OCI-LY1 (cell line): ENCODE data around the gene GBP6.

ENCODE experiments used
- H2AFZ ChIP-seq: fragments of 200-600 bp; sonication (generic), shearing (Covaris generic); 2 replicates; pipeline ENCODE4 v1.6.0; 2014; ENCODE audit warnings: antibody characterized with exemption, mild to moderate bottlenecking, low read length
- H3F3A ChIP-seq: fragments of 200-600 bp; sonication (generic), shearing (Covaris generic); 2 replicates; pipeline ENCODE4 v1.6.0; 2014; ENCODE audit warnings: mild to moderate bottlenecking, antibody characterized with exemption, low read length, moderate library complexity; ENCODE audit not compliant: insufficient read depth
- H3K27ac ChIP-seq: fragments of 200-600 bp; sonication (generic); 2 replicates; pipeline ENCODE4 v1.5.1; 2014; ENCODE audit warnings: low read length, mixed run types, mild to moderate bottlenecking, low read depth; ENCODE audit not compliant: poor library complexity, severe bottlenecking
- H3K27me3 ChIP-seq: fragments of 200-600 bp; sonication (generic); 2 replicates; pipeline ENCODE4 v1.6.0; 2014; ENCODE audit warnings: antibody characterized with exemption, mild to moderate bottlenecking, low read length, moderate library complexity; ENCODE audit not compliant: insufficient read depth
- H3K36me3 ChIP-seq: fragments of 200-600 bp; sonication (generic); 2 replicates; pipeline ENCODE4 v1.6.1; 2014; ENCODE audit warnings: mild to moderate bottlenecking, antibody characterized with exemption, low read length, moderate library complexity, mixed read lengths; ENCODE audit not compliant: insufficient read depth
- H3K4me1 ChIP-seq: fragments of 200-600 bp; sonication (generic); 2 replicates; pipeline ENCODE4 v1.5.1; 2014; ENCODE audit warnings: mild to moderate bottlenecking, low read length, moderate library complexity; ENCODE audit not compliant: insufficient read depth, severe bottlenecking
- H3K4me2 ChIP-seq: fragments of 200-600 bp; sonication (generic), shearing (Covaris generic); 2 replicates; pipeline ENCODE4 v1.6.1; 2014; ENCODE audit warnings: low read length
- H3K4me3 ChIP-seq: fragments of 200-600 bp; sonication (generic); 2 replicates; pipeline ENCODE4 v1.5.1; 2014; ENCODE audit warnings: low read length, low read depth, mild to moderate bottlenecking, mixed read lengths; ENCODE audit not compliant: poor library complexity, severe bottlenecking
- H3K79me2 ChIP-seq: fragments of 200-600 bp; shearing (Covaris generic); 2 replicates; pipeline ENCODE4 v1.6.1; 2016; ENCODE audit warnings: mixed run types, low read length, mixed read lengths; ENCODE audit not compliant: insufficient read depth
- H3K9ac ChIP-seq: fragments of 200-600 bp; sonication (generic), shearing (Covaris generic); 2 replicates; pipeline ENCODE4 v1.6.1; 2014; ENCODE audit warnings: mild to moderate bottlenecking, low read length, mixed read lengths
- H3K9me2 ChIP-seq: fragments of 200-600 bp; sonication (generic), shearing (Covaris generic); 2 replicates; pipeline ENCODE4 v1.6.1; 2014; ENCODE audit warnings: low read depth, mild to moderate bottlenecking, low read length, mixed read lengths
- H3K9me3 ChIP-seq: fragments of 200-600 bp; shearing (Covaris generic); 2 replicates; pipeline ENCODE4 v1.6.1; 2014; ENCODE audit warnings: low read length, mixed read lengths
- H4K20me1 ChIP-seq: fragments of 200-600 bp; sonication (generic), shearing (Covaris generic); 2 replicates; pipeline ENCODE4 v1.6.0; 2016; ENCODE audit warnings: mild to moderate bottlenecking, low read length; ENCODE audit not compliant: insufficient read depth
- EZH2 ChIP-seq: fragments of 200-600 bp; sonication (generic), shearing (Covaris generic); IDR thresholded peaks from 2 replicates; pipeline ENCODE4 v1.8.0; 2017; ENCODE audit warnings: borderline replicate concordance, mixed run types, mild to moderate bottlenecking, antibody characterized with exemption, low read length, moderate library complexity, mixed read lengths
- TF ChIP-seq, protein P1 (sequence below): fragments of 200-600 bp; sonication (generic), shearing (Covaris generic); IDR thresholded peaks from 2 replicates; pipeline ENCODE4 v1.5.1; 2017; ENCODE audit warnings: mild to moderate bottlenecking, antibody characterized with exemption, low read length, moderate library complexity, mixed read lengths

GBP6 gene

DNA sequence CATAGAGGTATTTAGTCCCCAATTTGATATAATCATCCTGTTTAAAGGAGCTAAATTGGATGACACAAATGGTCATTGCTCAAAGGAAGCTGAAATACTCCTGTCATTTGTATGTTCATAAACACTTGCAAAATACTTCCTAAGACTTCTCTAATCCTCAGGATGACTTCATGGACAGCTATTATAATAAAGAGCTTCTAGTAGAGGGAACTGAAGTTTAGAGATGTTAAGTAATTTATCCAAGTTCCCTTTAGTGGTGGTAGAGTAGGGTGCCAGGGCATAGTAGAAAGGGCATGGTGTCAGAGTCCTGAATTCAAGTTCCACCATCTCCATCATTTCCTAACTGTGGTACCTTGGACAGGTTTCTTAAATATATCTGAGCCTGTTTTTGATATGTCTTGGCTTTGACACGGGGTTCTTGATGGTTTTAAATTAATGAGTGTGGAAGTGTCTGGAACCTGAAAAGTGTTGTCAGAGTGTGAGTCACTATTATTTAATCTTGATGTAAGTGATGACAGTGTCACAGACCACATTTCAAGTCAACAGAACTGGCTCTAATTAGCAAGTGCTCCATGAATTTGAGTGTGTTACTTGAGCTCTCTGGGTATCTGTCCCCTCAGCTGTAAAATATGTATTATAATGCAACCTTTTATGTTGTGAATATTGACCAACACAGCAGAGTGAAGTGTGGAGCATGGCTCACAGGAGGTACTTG, 12.1 kb upstream of the GBP6 start:
- Histone ChIP-seq H3K27ac (no peak overlapping the region), H4K20me1 (no peaks in the 10 kb centered on the region), H3K79me2 (no peaks in the 10 kb centered on the region), H3K9me2 (no peaks in the 10 kb centered on the region), H3K4me1 (no peaks in the 10 kb centered on the region), H3K9ac (no peak overlapping the region), H3F3A (no peaks in the 10 kb centered on the region), H2AFZ (no peak overlapping the region), H3K4me3 (no peak overlapping the region), H3K27me3 (no peaks in the 10 kb centered on the region), H3K4me2 (no peak overlapping the region), H3K36me3 (no peaks in the 10 kb centered on the region), H3K9me3 (no peaks in the 10 kb centered on the region)
- no peak for TF ChIP-seq EZH2
- TF ChIP-seq, protein P1, sequence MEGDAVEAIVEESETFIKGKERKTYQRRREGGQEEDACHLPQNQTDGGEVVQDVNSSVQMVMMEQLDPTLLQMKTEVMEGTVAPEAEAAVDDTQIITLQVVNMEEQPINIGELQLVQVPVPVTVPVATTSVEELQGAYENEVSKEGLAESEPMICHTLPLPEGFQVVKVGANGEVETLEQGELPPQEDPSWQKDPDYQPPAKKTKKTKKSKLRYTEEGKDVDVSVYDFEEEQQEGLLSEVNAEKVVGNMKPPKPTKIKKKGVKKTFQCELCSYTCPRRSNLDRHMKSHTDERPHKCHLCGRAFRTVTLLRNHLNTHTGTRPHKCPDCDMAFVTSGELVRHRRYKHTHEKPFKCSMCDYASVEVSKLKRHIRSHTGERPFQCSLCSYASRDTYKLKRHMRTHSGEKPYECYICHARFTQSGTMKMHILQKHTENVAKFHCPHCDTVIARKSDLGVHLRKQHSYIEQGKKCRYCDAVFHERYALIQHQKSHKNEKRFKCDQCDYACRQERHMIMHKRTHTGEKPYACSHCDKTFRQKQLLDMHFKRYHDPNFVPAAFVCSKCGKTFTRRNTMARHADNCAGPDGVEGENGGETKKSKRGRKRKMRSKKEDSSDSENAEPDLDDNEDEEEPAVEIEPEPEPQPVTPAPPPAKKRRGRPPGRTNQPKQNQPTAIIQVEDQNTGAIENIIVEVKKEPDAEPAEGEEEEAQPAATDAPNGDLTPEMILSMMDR: no peak

DNA sequence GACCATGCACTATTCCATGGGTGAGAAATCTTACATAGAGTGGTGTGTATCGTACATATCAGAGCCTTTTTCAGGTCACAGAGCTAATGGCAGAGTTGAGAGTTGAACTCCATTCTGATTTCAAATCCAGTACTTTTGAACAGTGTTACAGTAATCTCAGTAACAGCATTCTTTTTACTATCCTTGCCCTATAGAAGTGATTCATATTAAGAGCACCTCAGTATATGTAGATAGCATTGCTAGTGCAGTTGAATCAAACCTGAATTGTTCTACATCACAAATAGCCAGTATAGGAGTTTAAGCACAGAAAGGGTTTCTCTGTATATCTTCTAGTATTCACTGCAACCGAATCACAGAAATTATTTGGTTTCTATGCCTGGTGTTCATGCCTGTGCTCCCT, 11.4 kb upstream of the GBP6 start:
- Histone ChIP-seq H3K4me3 (no peak overlapping the region), H3K36me3 (no peaks in the 10 kb centered on the region), H3K9me2 (no peaks in the 10 kb centered on the region), H3K9me3 (no peaks in the 10 kb centered on the region), H3K4me1 (no peaks in the 10 kb centered on the region), H3K27ac (no peak overlapping the region), H3K9ac (no peak overlapping the region), H3K79me2 (no peaks in the 10 kb centered on the region), H2AFZ (no peak overlapping the region), H3K27me3 (no peaks in the 10 kb centered on the region), H3K4me2 (no peak overlapping the region), H3F3A (no peaks in the 10 kb centered on the region), H4K20me1 (no peaks in the 10 kb centered on the region)
- TF ChIP-seq EZH2: no peak
- TF ChIP-seq, protein P1: no peak

- Histone ChIP-seq H2AFZ (no peak overlapping the region), H4K20me1 (no peaks in the 10 kb centered on the region), H3K9me2 (no peaks in the 10 kb centered on the region), H3K4me1 (no peaks in the 10 kb centered on the region), H3K9ac (no peak overlapping the region), H3K79me2 (no peaks in the 10 kb centered on the region), H3K27me3 (no peaks in the 10 kb centered on the region), H3K4me2 (no peak overlapping the region), H3K36me3 (no peaks in the 10 kb centered on the region), H3K27ac (no peak overlapping the region), H3K9me3 (no peaks in the 10 kb centered on the region), H3K4me3 (no peak overlapping the region), H3F3A (no peaks in the 10 kb centered on the region)
- no peak for TF ChIP-seq EZH2
These were observed 9.7 kb upstream of the GBP6 start for GRCh38 chr1:89354205-89354604.

- no peak overlapping the region for H2AFZ ChIP-seq
- no peaks in the 10 kb centered on the region for H3K9me2 ChIP-seq
- H3K27ac ChIP-seq: no peak overlapping the region
- H3K9me3 ChIP-seq: no peaks in the 10 kb centered on the region
- H3K27me3 ChIP-seq: no peaks in the 10 kb centered on the region
- H3K4me3 ChIP-seq: no peak overlapping the region
- no peaks in the 10 kb centered on the region for H3K36me3 ChIP-seq
- no peak overlapping the region for H3K4me2 ChIP-seq
- no peaks in the 10 kb centered on the region for H4K20me1 ChIP-seq
- no peaks in the 10 kb centered on the region for H3K4me1 ChIP-seq
- no peak overlapping the region for H3K9ac ChIP-seq
- no peaks in the 10 kb centered on the region for H3F3A ChIP-seq
- TF ChIP-seq EZH2: no peak
- TF ChIP-seq, protein P1: no peak
- no peaks in the 10 kb centered on the region for H3K79me2 ChIP-seq
These were observed 8.8 kb upstream of the GBP6 start for GRCh38 chr1:89355056-89355455.
